Right lobe of liver (tissue), 6 donors: ENCODE data around the gene SPSB2. TPM values are rescaled to one million over a fixed set of nuclear protein-coding genes. Genes with fewer than 3 reads are reported as not detected.
"Not testable (repeated sequence)": the region's sequence is repeated elsewhere in the genome, so short reads cannot be mapped to it uniquely, and the experiment has no call there.

Source experiments
- ATAC-seq, 4 donors: fragments of 200-7000 bp; cut with Tn5 transposase; one replicate each; pipeline ENCODE4 v1.9.1; 2020; ENCODE audit warnings: mild to moderate bottlenecking in 4 of 4, moderate library complexity in 4 of 4
- DNase-seq, 3 donors: peaks; one replicate each; pipeline ENCODE4 v3.0.0-alpha.2; 2020
- H3K27ac ChIP-seq, 3 donors: fragments of 200-600 bp; one replicate each; pipeline ENCODE4 v1.8.0; 2022
- H3K27me3 ChIP-seq, 2 donors: fragments of 200-600 bp; one replicate each; pipeline ENCODE4 v1.8.0; 2022
- H3K36me3 ChIP-seq, 4 donors: fragments of 200-600 bp; sonication (generic) in 1 of 4; one replicate each; pipeline versions ENCODE4 v1.5.1 to v1.8.0; 2017 to 2022; ENCODE audit warnings: control low read depth in 1 of 4
- H3K4me1 ChIP-seq, 4 donors: fragments of 200-600 bp; sonication (generic) in 1 of 4; one replicate each; pipeline versions ENCODE4 v1.5.1 to v1.8.0; 2017 to 2022; ENCODE audit warnings: control low read depth in 1 of 4
- H3K4me3 ChIP-seq, 3 donors: fragments of 200-600 bp; one replicate each; pipeline ENCODE4 v1.8.0; 2022
- H3K9me3 ChIP-seq, 4 donors: fragments of 200-600 bp; sonication (generic) in 1 of 4; one replicate each; pipeline versions ENCODE4 v1.5.1 to v1.8.0; 2017 to 2022; ENCODE audit warnings: control low read depth in 1 of 4
- POLR2A ChIP-seq: fragments of 450-650 bp; IDR thresholded peaks from one replicate; pipeline ENCODE4 v1.6.1; 2017; ENCODE audit warnings: antibody characterized with exemption, mild to moderate bottlenecking
- WGBS: methylation state at CpG from one replicate; pipeline ENCODE4 v1.1.6; 2018; ENCODE audit warnings: low coverage, low lambda C conversion rate; ENCODE audit not compliant: insufficient coverage; ENCODE audit errors: missing lambda C conversion rate; 5-methylcytosine and 5-hydroxymethylcytosine counted together
- intact Hi-C, 2 donors: fragments of 100-400 bp; cut with DNase I; formaldehyde crosslinking; loops; one replicate each; pipeline versions ENCODE4 v1.11.2 to v1.14.1; 2022
- total RNA-seq, 6 experiments: library from RNA; depleted of rRNA in 2 of 6; stranded (reverse); fragments of >200 nt in 2 of 6; fragmentation: NEBNext Ultra II Directional in 3 of 6; extraction: Animal tissue kit (Norgen Biotek cat#: 25700) in 3 of 6; gene quantifications; one replicate each; pipeline versions ENCODE4 v1.1.0 to v1.2.4, GENCODE V29; 2016 to 2023
- TF ChIP-seq, protein P1 (sequence below), 4 donors: fragments of 200-600 bp in 3 of 4; fragments of 450-650 bp in 1 of 4; IDR thresholded peaks; one replicate each; pipeline versions ENCODE4 v1.5.1 to v1.8.0; 2016 to 2022; ENCODE audit warnings: antibody characterized with exemption in 4 of 4, mild to moderate bottlenecking in 2 of 4
- donor health status: DM: no; HTN: yes; CAD: no.
- donor health status: DM: no; HTN: no; CAD: no.
- donor health status: DM: no; HTN: no; CAD: no.
- donor health status: DM: no; HTN: yes; CAD: no.
- donor health status: DM: no; HTN: yes; CAD: no.

SPSB2 gene
- total RNA-seq, 6 experiments from 2014 or later: 1.7 to 5.3 (median 3.6) TPM

DNA sequence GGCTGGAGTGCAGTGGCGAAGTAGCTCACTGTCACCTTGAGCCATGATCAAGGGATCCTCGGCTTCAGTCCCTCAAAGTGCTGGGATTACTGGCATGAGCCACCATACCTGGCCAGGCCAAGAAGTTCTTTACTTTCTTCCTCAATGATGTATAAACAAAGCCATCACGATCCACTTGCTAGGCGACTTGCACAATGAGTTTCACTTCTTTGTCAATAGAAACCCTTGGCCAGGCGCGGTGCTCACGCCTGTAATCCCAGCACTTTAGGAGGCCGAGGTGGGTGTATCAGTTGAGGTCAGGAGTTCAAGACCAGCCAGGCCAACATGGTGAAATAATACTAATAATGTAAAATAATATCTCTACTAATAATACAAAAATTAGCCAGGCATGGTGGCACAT lies 14.4 kb upstream of the SPSB2 start:
- H3K9me3 ChIP-seq: no peaks in the 10 kb centered on the region
- no peaks in the 10 kb centered on the region for H3K27me3 ChIP-seq
- H3K27ac ChIP-seq: no peak overlapping the region
- peaks cover 0 to 27% (median 2%) of the 10 kb centered on the region in 4 donors for H3K4me1 ChIP-seq
- TF ChIP-seq, protein P1, sequence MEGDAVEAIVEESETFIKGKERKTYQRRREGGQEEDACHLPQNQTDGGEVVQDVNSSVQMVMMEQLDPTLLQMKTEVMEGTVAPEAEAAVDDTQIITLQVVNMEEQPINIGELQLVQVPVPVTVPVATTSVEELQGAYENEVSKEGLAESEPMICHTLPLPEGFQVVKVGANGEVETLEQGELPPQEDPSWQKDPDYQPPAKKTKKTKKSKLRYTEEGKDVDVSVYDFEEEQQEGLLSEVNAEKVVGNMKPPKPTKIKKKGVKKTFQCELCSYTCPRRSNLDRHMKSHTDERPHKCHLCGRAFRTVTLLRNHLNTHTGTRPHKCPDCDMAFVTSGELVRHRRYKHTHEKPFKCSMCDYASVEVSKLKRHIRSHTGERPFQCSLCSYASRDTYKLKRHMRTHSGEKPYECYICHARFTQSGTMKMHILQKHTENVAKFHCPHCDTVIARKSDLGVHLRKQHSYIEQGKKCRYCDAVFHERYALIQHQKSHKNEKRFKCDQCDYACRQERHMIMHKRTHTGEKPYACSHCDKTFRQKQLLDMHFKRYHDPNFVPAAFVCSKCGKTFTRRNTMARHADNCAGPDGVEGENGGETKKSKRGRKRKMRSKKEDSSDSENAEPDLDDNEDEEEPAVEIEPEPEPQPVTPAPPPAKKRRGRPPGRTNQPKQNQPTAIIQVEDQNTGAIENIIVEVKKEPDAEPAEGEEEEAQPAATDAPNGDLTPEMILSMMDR (IDR thresholded peaks at IDR 0.05): no peak
- no peak for TF ChIP-seq POLR2A
- ATAC-seq (no peak), DNase-seq (no peak)
- peaks cover 0 to 8% (median 0%) of the 10 kb centered on the region in 4 donors for H3K36me3 ChIP-seq
- no peak overlapping the region for H3K4me3 ChIP-seq
- intact Hi-C loops: no loop called here
- WGBS: 41% methylated on average over 8 of the region's 8 CpGs

DNA sequence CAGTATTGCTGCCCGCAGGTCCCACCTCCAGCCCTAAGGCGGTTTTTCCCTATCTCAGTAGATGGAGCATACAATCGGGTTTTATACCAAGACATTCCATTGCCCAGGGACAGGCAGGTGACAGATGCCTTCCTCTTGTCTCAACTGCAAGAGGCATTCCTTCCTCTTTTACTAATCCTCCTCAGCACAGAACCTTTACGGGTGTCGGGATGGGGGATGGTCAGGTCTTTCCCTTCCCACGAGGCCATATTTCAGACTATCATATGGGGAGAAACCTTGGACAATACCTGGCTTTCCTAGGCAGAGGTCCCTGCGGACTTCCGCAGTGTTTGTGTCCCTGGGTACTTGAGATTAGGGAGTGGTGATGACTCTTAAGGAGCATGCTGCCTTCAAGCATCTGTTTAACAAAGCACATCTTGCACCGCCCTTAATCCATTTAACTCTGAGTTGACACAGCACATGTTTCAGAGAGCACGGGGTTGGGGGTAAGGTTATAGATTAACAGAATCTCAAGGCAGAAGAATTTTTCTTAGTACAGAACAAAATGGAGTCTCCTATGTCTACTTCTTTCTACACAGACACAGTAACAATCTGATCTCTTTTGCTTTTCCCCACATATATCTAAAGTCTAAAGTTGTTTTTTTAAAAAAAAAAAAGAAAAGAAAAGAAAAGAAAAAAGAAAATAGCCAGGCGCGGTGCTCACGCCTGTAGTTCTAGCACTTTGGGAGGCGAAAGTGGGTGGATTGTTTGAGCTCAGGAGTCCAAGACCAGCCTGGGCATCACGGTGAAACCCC lies 13.3 kb upstream of the SPSB2 start:
- not testable (repeated sequence) for H3K27me3 ChIP-seq, ATAC-seq

DNA sequence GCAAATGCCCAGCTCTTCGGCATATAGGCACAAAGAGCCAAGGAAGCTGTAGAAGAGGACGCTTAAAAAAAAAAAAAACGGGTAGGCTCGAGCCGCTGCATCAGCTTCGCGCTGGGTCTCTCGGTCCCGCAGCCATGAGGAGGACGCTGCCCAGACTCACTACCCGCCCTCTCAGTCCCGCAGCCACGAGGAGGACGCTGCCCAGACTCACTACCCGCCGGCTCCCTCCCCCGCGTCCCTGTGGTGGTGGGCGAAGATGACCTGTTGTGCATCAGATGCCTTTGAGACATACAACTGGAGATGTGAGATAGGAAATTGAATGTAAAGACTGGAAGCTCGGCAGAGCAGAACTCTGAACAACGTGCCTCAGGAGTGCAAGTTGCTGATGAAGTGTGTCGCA lies 11.4 kb upstream of the SPSB2 start:
- Histone ChIP-seq H3K4me1 (peaks cover 0 to 28% (median 2%) of the 10 kb centered on the region in 4 donors), H3K36me3 (peaks cover 0 to 8% (median 0%) of the 10 kb centered on the region in 4 donors), H3K27ac (no peak overlapping the region), H3K4me3 (no peak overlapping the region), H3K9me3 (no peaks in the 10 kb centered on the region), H3K27me3 (no peaks in the 10 kb centered on the region)
- intact Hi-C loops: no loop called here
- no peak for ATAC-seq
- DNase-seq: no peak
- WGBS: 83% methylated on average over 22 of the region's 22 CpGs
- no peak for TF ChIP-seq POLR2A
- TF ChIP-seq, protein P1 (IDR thresholded peaks at IDR 0.05): no peak

More for the DNA sequence above, 13.3 kb upstream of the SPSB2 start:
- DNase-seq, H3K36me3 ChIP-seq, H3K9me3 ChIP-seq, H3K27ac ChIP-seq, intact Hi-C loops, H3K4me3 ChIP-seq: not testable (repeated sequence)
- 71% methylated on average over 8 of the region's 15 CpGs for WGBS
- peaks cover 0 to 22% (median 2%) of the 10 kb centered on the region in 4 donors for H3K4me1 ChIP-seq

DNA sequence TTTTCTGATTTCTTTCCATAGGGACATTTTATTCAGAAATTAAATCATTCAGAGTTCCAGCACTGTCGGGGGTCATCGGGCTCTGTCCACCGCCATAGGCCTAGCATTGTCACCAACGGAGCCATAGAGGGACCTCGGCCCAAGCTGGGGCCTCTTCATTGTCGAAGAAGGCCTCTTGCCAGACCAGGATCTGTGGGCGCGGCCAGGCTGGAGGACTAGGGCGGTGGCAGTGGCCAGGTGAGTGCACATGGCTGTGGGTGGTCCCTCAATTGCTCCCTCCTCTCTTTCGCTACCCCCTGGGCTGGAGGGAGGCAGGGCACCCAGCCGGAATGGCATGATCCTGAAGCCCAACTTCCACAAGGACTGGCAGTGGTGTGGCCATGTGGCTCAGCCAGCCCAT lies 10.6 kb upstream of the SPSB2 start:
- no peak overlapping the region for H3K27ac ChIP-seq
- H3K4me3 ChIP-seq: no peak overlapping the region
- no peaks in the 10 kb centered on the region for H3K27me3 ChIP-seq
- no peak for ATAC-seq
- 83% methylated on average over 1 of the region's 11 CpGs for WGBS
- H3K9me3 ChIP-seq: no peaks in the 10 kb centered on the region
- H3K4me1 ChIP-seq: peaks cover 0 to 25% (median 2%) of the 10 kb centered on the region in 4 donors
- intact Hi-C loops: no loop called here
- no peak for DNase-seq
- H3K36me3 ChIP-seq: peaks cover 0 to 8% (median 0%) of the 10 kb centered on the region in 4 donors
- TF ChIP-seq POLR2A: no peak
- TF ChIP-seq, protein P1 (IDR thresholded peaks at IDR 0.05): no peak

DNA sequence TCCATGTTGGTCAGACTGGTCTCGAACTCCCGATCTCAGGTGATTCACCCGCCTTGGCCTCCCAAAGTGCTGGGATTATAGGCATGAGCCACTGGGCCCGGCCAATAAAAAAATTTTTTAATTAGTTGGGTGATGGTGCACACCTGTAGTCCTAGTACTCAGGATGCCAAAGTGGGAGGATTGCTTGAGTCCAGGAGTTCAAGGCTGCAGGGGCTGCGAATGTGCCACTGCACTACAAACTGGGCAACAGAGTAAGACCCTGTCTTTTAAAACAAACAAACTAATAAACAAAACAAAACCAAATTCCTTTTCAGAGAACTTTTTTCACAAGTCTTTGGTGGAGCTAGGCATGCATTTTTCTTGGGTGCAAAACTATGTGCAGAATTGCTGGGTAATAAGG lies 10.1 kb upstream of the SPSB2 start:
- H3K27me3 ChIP-seq: no peaks in the 10 kb centered on the region
- H3K9me3 ChIP-seq: no peaks in the 10 kb centered on the region
- no peak overlapping the region for H3K4me3 ChIP-seq
- peaks cover 0 to 8% (median 0%) of the 10 kb centered on the region in 4 donors for H3K36me3 ChIP-seq
- no peak for TF ChIP-seq POLR2A
- TF ChIP-seq, protein P1 (IDR thresholded peaks at IDR 0.05): no peak
- DNase-seq: no peak
- no peak overlapping the region for H3K27ac ChIP-seq
- peaks cover 0 to 21% (median 2%) of the 10 kb centered on the region in 4 donors for H3K4me1 ChIP-seq
- intact Hi-C loops: no loop called here
- WGBS: 64% methylated on average over 2 of the region's 5 CpGs
- no peak for ATAC-seq

DNA sequence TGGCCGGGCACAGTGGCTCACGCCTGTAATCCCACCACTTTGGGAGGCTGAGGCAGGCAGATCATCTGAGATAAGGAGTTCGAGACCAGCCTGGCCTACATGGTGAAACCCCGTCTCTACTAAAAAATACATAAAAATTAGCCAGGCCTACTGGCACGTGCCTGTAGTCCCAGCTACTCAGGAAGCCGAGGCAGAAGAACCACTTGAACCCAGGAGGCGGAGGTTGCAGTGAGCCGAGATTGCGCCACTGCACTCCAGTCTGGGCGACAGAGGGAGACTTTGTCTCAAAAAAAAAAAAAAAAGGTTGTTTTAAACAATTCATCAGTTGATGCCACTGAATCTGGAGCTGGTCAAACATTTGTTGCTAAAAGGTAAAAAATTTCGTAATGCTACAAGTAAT lies 6.7 kb upstream of the SPSB2 start:
- DNase-seq, H3K9me3 ChIP-seq, intact Hi-C loops, H3K27me3 ChIP-seq, H3K36me3 ChIP-seq, H3K4me3 ChIP-seq: not testable (repeated sequence)
- ATAC-seq: peak in 1 of 4 donors; percentile 29
- 42% methylated on average over 9 of the region's 11 CpGs for WGBS
- Histone ChIP-seq H3K4me1 (peaks cover 0 to 10% (median 2%) of the 10 kb centered on the region in 4 donors), H3K27ac (peak overlapping the region in 2 of 3 donors; percentile 28 to 43)

DNA sequence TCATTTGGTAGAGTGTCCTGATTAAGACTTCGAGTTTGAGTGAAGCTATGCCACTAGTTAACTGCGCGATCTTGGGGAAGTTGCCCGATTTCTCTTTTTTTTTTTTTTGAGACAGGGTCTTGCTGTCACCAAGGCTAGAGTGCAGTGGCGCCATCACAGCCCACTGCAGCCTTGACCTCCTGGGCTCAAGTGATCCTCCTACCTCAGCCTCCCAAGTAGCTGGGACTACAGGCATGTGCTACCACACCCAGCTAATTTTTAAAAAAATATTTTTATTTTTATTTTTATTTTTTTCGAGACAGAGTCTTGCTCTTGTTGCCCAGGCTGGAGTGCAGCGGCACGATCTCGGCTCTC lies 889 bp upstream of the SPSB2 start:
- WGBS: 54% methylated on average over 9 of the region's 9 CpGs
- intact Hi-C loops, H3K27me3 ChIP-seq, ATAC-seq, H3K9me3 ChIP-seq: not testable (repeated sequence)
- DNase-seq: peak in 1 of 3 donors; percentile 34
- Histone ChIP-seq H3K4me3 (peak overlapping the region; percentile 70 to 89 (median 75)), H3K27ac (peak overlapping the region; percentile 32 to 68 (median 59)), H3K4me1 (peaks cover 0 to 23% (median 6%) of the 10 kb centered on the region in 4 donors), H3K36me3 (peaks cover 0 to 22% (median 12%) of the 10 kb centered on the region in 4 donors)
